HEK293 (cell line): ENCODE measurements around the gene TMEM240.

Experiments
- FEZF1 ChIP-seq: fragments of 450-650 bp; formaldehyde crosslinking; IDR thresholded peaks from 2 replicates; pipeline ENCODE4 v1.5.1; 2016; ENCODE audit warnings: missing biosample characterization, missing genetic modification characterization
- GFI1B ChIP-seq: fragments of 450-650 bp; formaldehyde crosslinking; IDR thresholded peaks from 2 replicates; pipeline ENCODE4 v1.5.1; 2016; ENCODE audit warnings: missing biosample characterization, missing genetic modification characterization
- HOXD13 ChIP-seq: sonication (generic); formaldehyde crosslinking; IDR thresholded peaks from 2 replicates; pipeline ENCODE4 v1.8.0; 2022; ENCODE audit warnings: missing genetic modification reagents, borderline replicate concordance
- SCRT2 ChIP-seq: fragments of 450-650 bp; formaldehyde crosslinking; IDR thresholded peaks from 2 replicates; pipeline ENCODE4 v1.5.1; 2016; ENCODE audit warnings: missing biosample characterization, missing genetic modification characterization
- YY1 ChIP-seq: fragments of 450-650 bp; formaldehyde crosslinking; IDR thresholded peaks from 2 replicates; pipeline ENCODE4 v1.5.1; 2018; ENCODE audit warnings: missing biosample characterization, missing genetic modification characterization
- ZBTB8A ChIP-seq: fragments of 450-650 bp; formaldehyde crosslinking; IDR thresholded peaks from 2 replicates; pipeline ENCODE4 v1.5.1; 2016; ENCODE audit warnings: missing biosample characterization, missing genetic modification characterization
- ZFHX2 ChIP-seq: fragments of 450-650 bp; formaldehyde crosslinking; conservative IDR thresholded peaks from 2 replicates; pipeline ENCODE4 v1.5.1; 2016; ENCODE audit warnings: missing biosample characterization, missing genetic modification characterization
- ZNF121 ChIP-seq: fragments of 450-650 bp; formaldehyde crosslinking; IDR thresholded peaks from 2 replicates; pipeline ENCODE4 v1.5.1; 2016; ENCODE audit warnings: missing biosample characterization, missing genetic modification characterization
- ZNF2 ChIP-seq: fragments of 450-650 bp; formaldehyde crosslinking; IDR thresholded peaks from 2 replicates; pipeline ENCODE4 v1.5.1; 2016; ENCODE audit warnings: missing biosample characterization, missing genetic modification characterization
- ZNF394 ChIP-seq: fragments of 450-650 bp; formaldehyde crosslinking; IDR thresholded peaks from 2 replicates; pipeline ENCODE4 v1.5.1; 2016; ENCODE audit warnings: missing biosample characterization, missing genetic modification characterization, mild to moderate bottlenecking, moderate library complexity, borderline replicate concordance
- ZNF473 ChIP-seq: fragments of 450-650 bp; formaldehyde crosslinking; IDR thresholded peaks from 2 replicates; pipeline ENCODE4 v1.5.1; 2017; ENCODE audit warnings: missing biosample characterization, missing genetic modification characterization
- ZNF561 ChIP-seq: fragments of 450-650 bp; IDR thresholded peaks from 2 replicates; pipeline ENCODE4 v1.5.1; 2018; ENCODE audit warnings: missing biosample characterization, missing genetic modification characterization, borderline replicate concordance
- ZNF791 ChIP-seq: fragments of 450-650 bp; formaldehyde crosslinking; IDR thresholded peaks from 2 replicates; pipeline ENCODE4 v1.5.1; 2016; ENCODE audit warnings: missing biosample characterization, missing genetic modification characterization
- TF ChIP-seq, protein P1 (sequence below): fragments of 450-650 bp; formaldehyde crosslinking; IDR thresholded peaks from 2 replicates; pipeline ENCODE4 v1.5.1; 2016; ENCODE audit warnings: missing biosample characterization, missing genetic modification characterization
- TF ChIP-seq, protein P2 (sequence below): fragments of 450-650 bp; formaldehyde crosslinking; IDR thresholded peaks from 2 replicates; pipeline ENCODE4 v1.5.0; 2017; ENCODE audit warnings: missing biosample characterization, missing genetic modification characterization, borderline replicate concordance
- TF ChIP-seq, protein P3 (sequence below): fragments of 450-650 bp; formaldehyde crosslinking; IDR thresholded peaks from 2 replicates; pipeline ENCODE4 v1.5.1; 2016; ENCODE audit warnings: missing biosample characterization, missing genetic modification characterization
- TF ChIP-seq, protein P4 (sequence below): IDR thresholded peaks from 2 replicates; pipeline ENCODE4 v1.6.1; 2011; ENCODE audit warnings: mild to moderate bottlenecking, low read depth, low read length, borderline replicate concordance
- TF ChIP-seq, protein P5 (sequence below): fragments of 450-650 bp; formaldehyde crosslinking; IDR thresholded peaks from 2 replicates; pipeline ENCODE4 v1.5.1; 2016; ENCODE audit warnings: missing biosample characterization, missing genetic modification characterization
- TF ChIP-seq, protein P6 (sequence below): fragments of 450-650 bp; formaldehyde crosslinking; IDR thresholded peaks from 2 replicates; pipeline ENCODE4 v1.5.1; 2016; ENCODE audit warnings: missing biosample characterization, missing genetic modification characterization
- TF ChIP-seq, protein P7 (sequence below): fragments of 450-650 bp; formaldehyde crosslinking; optimal IDR thresholded peaks from 2 replicates; pipeline ENCODE3; 2016; ENCODE audit warnings: missing biosample characterization, mild to moderate bottlenecking, missing genetic modification characterization
- TF ChIP-seq, protein P8 (sequence below): fragments of 450-650 bp; formaldehyde crosslinking; IDR thresholded peaks from 2 replicates; pipeline ENCODE4 v1.5.1; 2017; ENCODE audit warnings: missing biosample characterization, missing genetic modification characterization
- TF ChIP-seq, protein P9 (sequence below): fragments of 450-650 bp; formaldehyde crosslinking; IDR thresholded peaks from 2 replicates; pipeline ENCODE4 v1.5.1; 2016; ENCODE audit warnings: missing biosample characterization, missing genetic modification characterization

Gene TMEM240

DNA sequence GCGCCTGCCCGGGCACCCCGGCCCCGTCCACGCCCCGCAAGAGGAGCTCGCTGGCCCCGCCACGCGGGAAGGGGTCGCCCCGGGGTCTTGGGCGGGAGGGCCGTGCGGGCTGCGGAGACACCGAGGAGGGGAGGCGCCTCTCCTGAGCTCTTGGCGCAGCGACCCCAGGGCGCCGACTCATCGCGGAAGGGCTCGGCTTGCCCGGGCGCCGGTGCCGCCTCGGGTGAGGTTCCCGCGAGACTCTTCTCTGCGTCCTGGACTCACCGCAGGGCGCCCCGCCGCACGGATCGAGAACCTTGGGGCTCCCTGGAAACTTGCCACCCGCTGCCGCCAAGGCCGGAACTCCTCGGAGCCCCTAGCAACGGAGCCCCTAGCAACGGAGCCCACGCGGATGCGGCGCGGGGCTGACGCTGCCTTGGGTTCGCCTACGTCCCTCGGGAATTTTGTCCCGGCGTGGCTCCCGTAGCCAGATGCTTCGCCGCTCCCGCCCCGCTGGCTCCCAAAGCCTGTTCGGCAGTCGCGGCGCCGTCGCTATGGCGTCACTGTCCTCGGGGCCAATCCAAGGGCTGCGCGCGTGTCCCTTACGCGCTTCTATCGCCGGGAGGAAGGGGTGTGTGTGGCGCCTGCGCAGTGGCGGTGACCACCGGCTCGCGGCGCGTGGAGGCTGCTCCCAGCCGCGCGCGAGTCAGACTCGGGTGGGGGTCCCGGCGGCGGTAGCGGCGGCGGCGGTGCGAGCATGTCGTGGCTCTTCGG is 28.7 kb downstream of the TMEM240 start, which contains the start of gene ATAD3A (continued):
- TF ChIP-seq, protein P1, sequence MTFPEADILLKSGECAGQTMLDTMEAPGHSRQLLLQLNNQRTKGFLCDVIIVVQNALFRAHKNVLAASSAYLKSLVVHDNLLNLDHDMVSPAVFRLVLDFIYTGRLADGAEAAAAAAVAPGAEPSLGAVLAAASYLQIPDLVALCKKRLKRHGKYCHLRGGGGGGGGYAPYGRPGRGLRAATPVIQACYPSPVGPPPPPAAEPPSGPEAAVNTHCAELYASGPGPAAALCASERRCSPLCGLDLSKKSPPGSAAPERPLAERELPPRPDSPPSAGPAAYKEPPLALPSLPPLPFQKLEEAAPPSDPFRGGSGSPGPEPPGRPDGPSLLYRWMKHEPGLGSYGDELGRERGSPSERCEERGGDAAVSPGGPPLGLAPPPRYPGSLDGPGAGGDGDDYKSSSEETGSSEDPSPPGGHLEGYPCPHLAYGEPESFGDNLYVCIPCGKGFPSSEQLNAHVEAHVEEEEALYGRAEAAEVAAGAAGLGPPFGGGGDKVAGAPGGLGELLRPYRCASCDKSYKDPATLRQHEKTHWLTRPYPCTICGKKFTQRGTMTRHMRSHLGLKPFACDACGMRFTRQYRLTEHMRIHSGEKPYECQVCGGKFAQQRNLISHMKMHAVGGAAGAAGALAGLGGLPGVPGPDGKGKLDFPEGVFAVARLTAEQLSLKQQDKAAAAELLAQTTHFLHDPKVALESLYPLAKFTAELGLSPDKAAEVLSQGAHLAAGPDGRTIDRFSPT (tag by site-specific recombination): peak; percentile 84
- TF ChIP-seq ZBTB8A (tag by site-specific recombination): peak; percentile 96
- peak; percentile 95 for TF ChIP-seq ZFHX2 (tag by site-specific recombination)
- TF ChIP-seq, protein P2, sequence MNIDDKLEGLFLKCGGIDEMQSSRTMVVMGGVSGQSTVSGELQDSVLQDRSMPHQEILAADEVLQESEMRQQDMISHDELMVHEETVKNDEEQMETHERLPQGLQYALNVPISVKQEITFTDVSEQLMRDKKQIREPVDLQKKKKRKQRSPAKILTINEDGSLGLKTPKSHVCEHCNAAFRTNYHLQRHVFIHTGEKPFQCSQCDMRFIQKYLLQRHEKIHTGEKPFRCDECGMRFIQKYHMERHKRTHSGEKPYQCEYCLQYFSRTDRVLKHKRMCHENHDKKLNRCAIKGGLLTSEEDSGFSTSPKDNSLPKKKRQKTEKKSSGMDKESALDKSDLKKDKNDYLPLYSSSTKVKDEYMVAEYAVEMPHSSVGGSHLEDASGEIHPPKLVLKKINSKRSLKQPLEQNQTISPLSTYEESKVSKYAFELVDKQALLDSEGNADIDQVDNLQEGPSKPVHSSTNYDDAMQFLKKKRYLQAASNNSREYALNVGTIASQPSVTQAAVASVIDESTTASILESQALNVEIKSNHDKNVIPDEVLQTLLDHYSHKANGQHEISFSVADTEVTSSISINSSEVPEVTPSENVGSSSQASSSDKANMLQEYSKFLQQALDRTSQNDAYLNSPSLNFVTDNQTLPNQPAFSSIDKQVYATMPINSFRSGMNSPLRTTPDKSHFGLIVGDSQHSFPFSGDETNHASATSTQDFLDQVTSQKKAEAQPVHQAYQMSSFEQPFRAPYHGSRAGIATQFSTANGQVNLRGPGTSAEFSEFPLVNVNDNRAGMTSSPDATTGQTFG (tag by site-specific recombination): no peak
- peak; percentile 39 for TF ChIP-seq YY1 (tag by site-specific recombination)
- peak; percentile 20; the same call in 1 of the 2 replicates for TF ChIP-seq FEZF1 (tag by site-specific recombination)
- TF ChIP-seq, protein P3, sequence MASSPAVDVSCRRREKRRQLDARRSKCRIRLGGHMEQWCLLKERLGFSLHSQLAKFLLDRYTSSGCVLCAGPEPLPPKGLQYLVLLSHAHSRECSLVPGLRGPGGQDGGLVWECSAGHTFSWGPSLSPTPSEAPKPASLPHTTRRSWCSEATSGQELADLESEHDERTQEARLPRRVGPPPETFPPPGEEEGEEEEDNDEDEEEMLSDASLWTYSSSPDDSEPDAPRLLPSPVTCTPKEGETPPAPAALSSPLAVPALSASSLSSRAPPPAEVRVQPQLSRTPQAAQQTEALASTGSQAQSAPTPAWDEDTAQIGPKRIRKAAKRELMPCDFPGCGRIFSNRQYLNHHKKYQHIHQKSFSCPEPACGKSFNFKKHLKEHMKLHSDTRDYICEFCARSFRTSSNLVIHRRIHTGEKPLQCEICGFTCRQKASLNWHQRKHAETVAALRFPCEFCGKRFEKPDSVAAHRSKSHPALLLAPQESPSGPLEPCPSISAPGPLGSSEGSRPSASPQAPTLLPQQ (tag by site-specific recombination): peak; percentile 88
- no peak for TF ChIP-seq HOXD13 (CRISPR knock-in tag)
- TF ChIP-seq GFI1B (tag by site-specific recombination): no peak
- peak; percentile 89; the same call in 1 of the 2 replicates for TF ChIP-seq ZNF394 (tag by site-specific recombination)
- no peak for TF ChIP-seq ZNF121
- TF ChIP-seq, protein P4, sequence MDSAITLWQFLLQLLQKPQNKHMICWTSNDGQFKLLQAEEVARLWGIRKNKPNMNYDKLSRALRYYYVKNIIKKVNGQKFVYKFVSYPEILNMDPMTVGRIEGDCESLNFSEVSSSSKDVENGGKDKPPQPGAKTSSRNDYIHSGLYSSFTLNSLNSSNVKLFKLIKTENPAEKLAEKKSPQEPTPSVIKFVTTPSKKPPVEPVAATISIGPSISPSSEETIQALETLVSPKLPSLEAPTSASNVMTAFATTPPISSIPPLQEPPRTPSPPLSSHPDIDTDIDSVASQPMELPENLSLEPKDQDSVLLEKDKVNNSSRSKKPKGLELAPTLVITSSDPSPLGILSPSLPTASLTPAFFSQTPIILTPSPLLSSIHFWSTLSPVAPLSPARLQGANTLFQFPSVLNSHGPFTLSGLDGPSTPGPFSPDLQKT: no peak
- TF ChIP-seq, protein P5, sequence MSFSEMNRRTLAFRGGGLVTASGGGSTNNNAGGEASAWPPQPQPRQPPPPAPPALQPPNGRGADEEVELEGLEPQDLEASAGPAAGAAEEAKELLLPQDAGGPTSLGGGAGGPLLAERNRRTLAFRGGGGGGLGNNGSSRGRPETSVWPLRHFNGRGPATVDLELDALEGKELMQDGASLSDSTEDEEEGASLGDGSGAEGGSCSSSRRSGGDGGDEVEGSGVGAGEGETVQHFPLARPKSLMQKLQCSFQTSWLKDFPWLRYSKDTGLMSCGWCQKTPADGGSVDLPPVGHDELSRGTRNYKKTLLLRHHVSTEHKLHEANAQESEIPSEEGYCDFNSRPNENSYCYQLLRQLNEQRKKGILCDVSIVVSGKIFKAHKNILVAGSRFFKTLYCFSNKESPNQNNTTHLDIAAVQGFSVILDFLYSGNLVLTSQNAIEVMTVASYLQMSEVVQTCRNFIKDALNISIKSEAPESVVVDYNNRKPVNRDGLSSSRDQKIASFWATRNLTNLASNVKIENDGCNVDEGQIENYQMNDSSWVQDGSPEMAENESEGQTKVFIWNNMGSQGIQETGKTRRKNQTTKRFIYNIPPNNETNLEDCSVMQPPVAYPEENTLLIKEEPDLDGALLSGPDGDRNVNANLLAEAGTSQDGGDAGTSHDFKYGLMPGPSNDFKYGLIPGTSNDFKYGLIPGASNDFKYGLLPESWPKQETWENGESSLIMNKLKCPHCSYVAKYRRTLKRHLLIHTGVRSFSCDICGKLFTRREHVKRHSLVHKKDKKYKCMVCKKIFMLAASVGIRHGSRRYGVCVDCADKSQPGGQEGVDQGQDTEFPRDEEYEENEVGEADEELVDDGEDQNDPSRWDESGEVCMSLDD (tag by site-specific recombination): peak; percentile 90
- peak; percentile 57; the same call in 1 of the 2 replicates for TF ChIP-seq SCRT2 (tag by site-specific recombination)
- peak; percentile 96 for TF ChIP-seq ZNF2 (tag by site-specific recombination)
- TF ChIP-seq, protein P6, sequence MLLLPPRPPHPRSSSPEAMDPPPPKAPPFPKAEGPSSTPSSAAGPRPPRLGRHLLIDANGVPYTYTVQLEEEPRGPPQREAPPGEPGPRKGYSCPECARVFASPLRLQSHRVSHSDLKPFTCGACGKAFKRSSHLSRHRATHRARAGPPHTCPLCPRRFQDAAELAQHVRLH (tag by site-specific recombination): peak; percentile 75
- TF ChIP-seq, protein P7, sequence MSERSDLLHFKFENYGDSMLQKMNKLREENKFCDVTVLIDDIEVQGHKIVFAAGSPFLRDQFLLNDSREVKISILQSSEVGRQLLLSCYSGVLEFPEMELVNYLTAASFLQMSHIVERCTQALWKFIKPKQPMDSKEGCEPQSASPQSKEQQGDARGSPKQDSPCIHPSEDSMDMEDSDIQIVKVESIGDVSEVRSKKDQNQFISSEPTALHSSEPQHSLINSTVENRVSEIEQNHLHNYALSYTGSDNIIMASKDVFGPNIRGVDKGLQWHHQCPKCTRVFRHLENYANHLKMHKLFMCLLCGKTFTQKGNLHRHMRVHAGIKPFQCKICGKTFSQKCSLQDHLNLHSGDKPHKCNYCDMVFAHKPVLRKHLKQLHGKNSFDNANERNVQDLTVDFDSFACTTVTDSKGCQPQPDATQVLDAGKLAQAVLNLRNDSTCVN (tag by site-specific recombination): peak; percentile 99
- TF ChIP-seq, protein P8, sequence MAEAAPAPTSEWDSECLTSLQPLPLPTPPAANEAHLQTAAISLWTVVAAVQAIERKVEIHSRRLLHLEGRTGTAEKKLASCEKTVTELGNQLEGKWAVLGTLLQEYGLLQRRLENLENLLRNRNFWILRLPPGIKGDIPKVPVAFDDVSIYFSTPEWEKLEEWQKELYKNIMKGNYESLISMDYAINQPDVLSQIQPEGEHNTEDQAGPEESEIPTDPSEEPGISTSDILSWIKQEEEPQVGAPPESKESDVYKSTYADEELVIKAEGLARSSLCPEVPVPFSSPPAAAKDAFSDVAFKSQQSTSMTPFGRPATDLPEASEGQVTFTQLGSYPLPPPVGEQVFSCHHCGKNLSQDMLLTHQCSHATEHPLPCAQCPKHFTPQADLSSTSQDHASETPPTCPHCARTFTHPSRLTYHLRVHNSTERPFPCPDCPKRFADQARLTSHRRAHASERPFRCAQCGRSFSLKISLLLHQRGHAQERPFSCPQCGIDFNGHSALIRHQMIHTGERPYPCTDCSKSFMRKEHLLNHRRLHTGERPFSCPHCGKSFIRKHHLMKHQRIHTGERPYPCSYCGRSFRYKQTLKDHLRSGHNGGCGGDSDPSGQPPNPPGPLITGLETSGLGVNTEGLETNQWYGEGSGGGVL (tag by site-specific recombination): peak; percentile 46; the same call in 1 of the 2 replicates
- no peak for TF ChIP-seq ZNF791
- peak; percentile 87; the same call in 1 of the 2 replicates for TF ChIP-seq ZNF561 (tag by site-specific recombination)
- TF ChIP-seq, protein P9, sequence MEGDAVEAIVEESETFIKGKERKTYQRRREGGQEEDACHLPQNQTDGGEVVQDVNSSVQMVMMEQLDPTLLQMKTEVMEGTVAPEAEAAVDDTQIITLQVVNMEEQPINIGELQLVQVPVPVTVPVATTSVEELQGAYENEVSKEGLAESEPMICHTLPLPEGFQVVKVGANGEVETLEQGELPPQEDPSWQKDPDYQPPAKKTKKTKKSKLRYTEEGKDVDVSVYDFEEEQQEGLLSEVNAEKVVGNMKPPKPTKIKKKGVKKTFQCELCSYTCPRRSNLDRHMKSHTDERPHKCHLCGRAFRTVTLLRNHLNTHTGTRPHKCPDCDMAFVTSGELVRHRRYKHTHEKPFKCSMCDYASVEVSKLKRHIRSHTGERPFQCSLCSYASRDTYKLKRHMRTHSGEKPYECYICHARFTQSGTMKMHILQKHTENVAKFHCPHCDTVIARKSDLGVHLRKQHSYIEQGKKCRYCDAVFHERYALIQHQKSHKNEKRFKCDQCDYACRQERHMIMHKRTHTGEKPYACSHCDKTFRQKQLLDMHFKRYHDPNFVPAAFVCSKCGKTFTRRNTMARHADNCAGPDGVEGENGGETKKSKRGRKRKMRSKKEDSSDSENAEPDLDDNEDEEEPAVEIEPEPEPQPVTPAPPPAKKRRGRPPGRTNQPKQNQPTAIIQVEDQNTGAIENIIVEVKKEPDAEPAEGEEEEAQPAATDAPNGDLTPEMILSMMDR: peak; percentile 64; the same call in 1 of the 2 replicates
- no peak for TF ChIP-seq ZNF473 (tag by site-specific recombination)
